Cardiac muscle cell (in vitro differentiated cells and primary cell): ENCODE results near the gene UBC. TPM values are rescaled to one million over a fixed set of nuclear protein-coding genes. Genes with fewer than 3 reads are reported as not detected.
"Not testable (repeated sequence)": the region's sequence is repeated elsewhere in the genome, so short reads cannot be mapped to it uniquely, and the experiment has no call there.

Experiments used
- DNase-seq, 2 donors: peaks; one replicate each; pipeline versions ENCODE4 v3.0.0 to v3.0.0-alpha.2; 2010 to 2017; ENCODE audit warnings: low read depth in 1 of 2, low spot score in 1 of 2
- H3K27ac ChIP-seq: fragments of 200-600 bp; sonication (generic); 2 replicates; pipeline ENCODE4 v1.5.1; 2016
- H3K27me3 ChIP-seq: fragments of 200-600 bp; sonication (generic); 2 replicates; pipeline ENCODE4 v1.6.0; 2016; ENCODE audit warnings: control low read depth
- H3K36me3 ChIP-seq: fragments of 200-600 bp; sonication (generic); 2 replicates; pipeline ENCODE4 v1.5.1; 2016; ENCODE audit warnings: control low read depth
- H3K4me1 ChIP-seq: fragments of 200-600 bp; sonication (generic); 2 replicates; pipeline ENCODE4 v1.8.1; 2017; ENCODE audit warnings: low read depth, mild to moderate bottlenecking, mixed run types
- H3K4me3 ChIP-seq: fragments of 200-600 bp; sonication (generic); 2 replicates; pipeline ENCODE4 v1.5.1; 2016; ENCODE audit warnings: mild to moderate bottlenecking
- H3K9me3 ChIP-seq: fragments of 200-600 bp; sonication (generic); 2 replicates; pipeline ENCODE4 v1.5.1; 2017; ENCODE audit warnings: low read depth, mild to moderate bottlenecking, control low read depth
- CTCF ChIP-seq: IDR thresholded peaks from 2 replicates; pipeline ENCODE4 v1.5.1; 2012; ENCODE audit warnings: low read depth, mild to moderate bottlenecking, low read length
- polyA plus RNA-seq: library from polyadenylated mRNA; unstranded; fragments of >200 nt; fragmentation: Nextera tagmentation; extraction: Ambion mirVana; gene quantifications from 2 replicates; pipeline ENCODE4 v1.2.1, GENCODE V29; 2016
- total RNA-seq: library from RNA; depleted of rRNA; stranded (reverse); fragments of >200 nt; gene quantifications from 2 replicates; pipeline ENCODE4 v1.2.3, GENCODE V29; 2016

UBC gene
- total and polyA plus RNA-seq, 2 experiments from 2014 or later = 897 to 1,139 TPM

GRCh38 chr12:124913474-124914391, 717 bp downstream of the UBC start:
- Histone ChIP-seq H3K36me3 (peaks cover 6% of the 10 kb centered on the region), H3K27ac (peak overlapping the region; percentile 100), H3K27me3 (no peaks in the 10 kb centered on the region), H3K4me3 (peak overlapping the region; percentile 98), H3K4me1 (peaks cover 26% of the 10 kb centered on the region), H3K9me3 (no peaks in the 10 kb centered on the region)
- peak; percentile 78 to 86 for DNase-seq
- TF ChIP-seq CTCF = peak; percentile 51

- H3K27me3 ChIP-seq, H3K27ac ChIP-seq, H3K36me3 ChIP-seq, DNase-seq, H3K4me3 ChIP-seq, H3K9me3 ChIP-seq: not testable (repeated sequence)
- peaks cover 19% of the 10 kb centered on the region for H3K4me1 ChIP-seq
Observed at GRCh38 chr12:124912529-124913287, 1.7 kb downstream of the UBC start.

- H3K27ac ChIP-seq, H3K36me3 ChIP-seq, H3K9me3 ChIP-seq, DNase-seq, H3K27me3 ChIP-seq, H3K4me3 ChIP-seq: not testable (repeated sequence)
- peaks cover 15% of the 10 kb centered on the region for H3K4me1 ChIP-seq
Observed at GRCh38 chr12:124911521-124911920, 2.9 kb downstream of the UBC start.

GRCh38 chr12:124910561-124911478, 3.6 kb downstream of the UBC start:
- Histone ChIP-seq H3K4me1 (peaks cover 8% of the 10 kb centered on the region), H3K9me3 (no peaks in the 10 kb centered on the region), H3K36me3 (peaks cover 6% of the 10 kb centered on the region), H3K27ac (peak overlapping the region; percentile 54), H3K27me3 (no peaks in the 10 kb centered on the region), H3K4me3 (no peak overlapping the region)
- peak in 1 of 2 donors; percentile 43 for DNase-seq
- TF ChIP-seq CTCF = no peak

- Histone ChIP-seq H3K4me1 (peaks cover 3% of the 10 kb centered on the region), H3K9me3 (no peaks in the 10 kb centered on the region), H3K27me3 (no peaks in the 10 kb centered on the region), H3K4me3 (no peak overlapping the region), H3K27ac (peak overlapping the region; percentile 54), H3K36me3 (peaks cover 6% of the 10 kb centered on the region)
- DNase-seq = peak in 1 of 2 donors; percentile 37
- no peak for TF ChIP-seq CTCF
Observed at GRCh38 chr12:124909831-124910560, 4.5 kb downstream of the UBC start.
